HG02973 (cell line): ENCODE data around the gene RAD23B.
A peak's percentile ranks its signal among the peaks of the same experiment; 100 is the strongest.

ENCODE experiments used
- ATAC-seq: cut with Tn5 transposase; IDR thresholded peaks from one replicate; pipeline ENCODE4 v1.9.1; 2021; ENCODE audit warnings: moderate library complexity; ENCODE audit not compliant: unreplicated experiment

Gene RAD23B

GRCh38 chr9:107268560-107268959 is 14.5 kb upstream of the RAD23B start:
- no peak for ATAC-seq

GRCh38 chr9:107269254-107269653 is 13.8 kb upstream of the RAD23B start:
- no peak for ATAC-seq

GRCh38 chr9:107269681-107270080 is 13.4 kb upstream of the RAD23B start:
- no peak for ATAC-seq

DNA sequence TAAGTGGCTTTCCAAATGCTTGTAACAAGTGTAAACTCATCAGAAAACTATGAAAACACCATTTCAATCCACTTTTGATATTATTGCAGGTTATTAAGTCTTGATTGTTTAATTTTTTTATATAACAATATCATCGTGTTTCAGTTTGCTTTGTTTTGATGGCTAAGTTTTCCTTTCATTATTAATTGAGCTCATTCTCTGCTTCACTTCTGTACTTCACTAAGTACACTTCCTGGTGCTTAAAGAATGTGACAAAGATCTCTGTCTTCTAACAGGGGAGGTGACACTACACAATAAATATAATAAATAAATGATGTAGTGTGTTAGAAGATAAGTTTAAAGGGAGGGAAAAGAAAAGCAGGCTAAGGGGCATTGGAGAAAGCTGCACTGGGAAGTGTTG is 13.0 kb upstream of the RAD23B start:
- no peak for ATAC-seq

- no peak for ATAC-seq
Measured at GRCh38 chr9:107270580-107270979, 12.5 kb upstream of the RAD23B start.

DNA sequence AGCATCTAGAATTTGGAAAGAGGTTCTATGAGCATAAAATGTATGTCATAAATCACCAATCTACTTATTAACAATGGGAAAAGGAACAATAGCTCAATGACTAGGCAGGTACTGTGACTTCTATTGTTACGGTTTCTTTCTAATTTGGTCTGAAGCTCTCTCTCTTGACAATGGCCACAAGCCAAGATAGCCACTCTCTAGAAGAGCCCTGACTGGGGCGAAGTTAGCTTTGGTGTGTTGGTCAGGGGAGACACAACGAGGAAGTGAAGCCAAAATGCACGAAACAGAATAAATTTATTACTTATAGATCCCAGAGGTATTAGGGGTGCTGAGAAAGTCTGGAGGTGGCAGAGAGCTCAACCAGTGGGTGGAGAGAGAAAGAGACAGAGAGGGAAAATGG is 9.4 kb upstream of the RAD23B start:
- ATAC-seq, result no peak

- peak; percentile 83 for ATAC-seq
Measured at GRCh38 chr9:107274096-107274495, 9.0 kb upstream of the RAD23B start.

- ATAC-seq, result no peak
Measured at GRCh38 chr9:107274953-107275422, 8.1 kb upstream of the RAD23B start.

DNA sequence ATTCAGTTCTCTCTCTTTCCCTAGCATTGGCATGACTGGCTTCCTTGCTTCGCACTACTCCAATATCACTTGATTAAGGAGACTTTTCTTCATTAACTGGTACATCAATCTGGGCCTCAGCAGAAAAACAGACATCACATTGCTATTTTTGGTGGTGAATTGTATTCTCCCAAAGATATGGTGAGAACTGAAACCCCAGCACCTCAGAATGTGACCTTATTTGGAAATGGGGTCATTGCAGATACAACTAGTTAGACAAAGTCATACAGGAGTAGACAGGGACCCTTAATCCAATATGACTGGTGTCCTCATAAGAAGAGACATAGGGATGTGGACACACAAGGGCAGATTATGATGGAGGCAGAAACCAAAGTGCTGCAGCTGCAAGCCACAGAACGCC is 7.5 kb upstream of the RAD23B start:
- ATAC-seq, result no peak

- no peak for ATAC-seq
Measured at GRCh38 chr9:107276966-107277710, 5.9 kb upstream of the RAD23B start.

- ATAC-seq, result no peak
Measured at GRCh38 chr9:107277801-107278200, 5.3 kb upstream of the RAD23B start.

DNA sequence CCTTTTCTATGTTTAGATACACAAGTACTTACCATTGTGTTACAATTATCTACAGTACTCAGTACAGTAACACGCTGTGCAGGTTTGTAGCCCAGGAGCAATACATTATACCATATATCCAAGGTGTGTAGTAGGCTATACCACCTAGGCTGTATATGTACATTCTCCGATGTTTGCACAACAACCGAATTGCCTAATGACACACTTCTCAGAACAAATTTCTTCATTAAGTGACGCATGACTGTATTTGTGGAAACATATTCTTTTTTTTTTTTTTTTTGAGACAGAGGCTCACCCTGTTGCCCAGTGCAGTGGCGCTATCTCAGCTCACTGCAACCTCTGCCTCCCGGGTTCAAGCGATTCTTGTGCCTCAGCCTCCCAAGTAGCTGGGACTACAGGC is 4.0 kb upstream of the RAD23B start:
- no peak for ATAC-seq

GRCh38 chr9:107280543-107280942 is 2.5 kb upstream of the RAD23B start:
- no peak for ATAC-seq

- ATAC-seq, result no peak
Measured at GRCh38 chr9:107281184-107281583, 1.9 kb upstream of the RAD23B start.

- peak; percentile 0 for ATAC-seq
Measured at GRCh38 chr9:107281922-107282667, 984 bp upstream of the RAD23B start.

DNA sequence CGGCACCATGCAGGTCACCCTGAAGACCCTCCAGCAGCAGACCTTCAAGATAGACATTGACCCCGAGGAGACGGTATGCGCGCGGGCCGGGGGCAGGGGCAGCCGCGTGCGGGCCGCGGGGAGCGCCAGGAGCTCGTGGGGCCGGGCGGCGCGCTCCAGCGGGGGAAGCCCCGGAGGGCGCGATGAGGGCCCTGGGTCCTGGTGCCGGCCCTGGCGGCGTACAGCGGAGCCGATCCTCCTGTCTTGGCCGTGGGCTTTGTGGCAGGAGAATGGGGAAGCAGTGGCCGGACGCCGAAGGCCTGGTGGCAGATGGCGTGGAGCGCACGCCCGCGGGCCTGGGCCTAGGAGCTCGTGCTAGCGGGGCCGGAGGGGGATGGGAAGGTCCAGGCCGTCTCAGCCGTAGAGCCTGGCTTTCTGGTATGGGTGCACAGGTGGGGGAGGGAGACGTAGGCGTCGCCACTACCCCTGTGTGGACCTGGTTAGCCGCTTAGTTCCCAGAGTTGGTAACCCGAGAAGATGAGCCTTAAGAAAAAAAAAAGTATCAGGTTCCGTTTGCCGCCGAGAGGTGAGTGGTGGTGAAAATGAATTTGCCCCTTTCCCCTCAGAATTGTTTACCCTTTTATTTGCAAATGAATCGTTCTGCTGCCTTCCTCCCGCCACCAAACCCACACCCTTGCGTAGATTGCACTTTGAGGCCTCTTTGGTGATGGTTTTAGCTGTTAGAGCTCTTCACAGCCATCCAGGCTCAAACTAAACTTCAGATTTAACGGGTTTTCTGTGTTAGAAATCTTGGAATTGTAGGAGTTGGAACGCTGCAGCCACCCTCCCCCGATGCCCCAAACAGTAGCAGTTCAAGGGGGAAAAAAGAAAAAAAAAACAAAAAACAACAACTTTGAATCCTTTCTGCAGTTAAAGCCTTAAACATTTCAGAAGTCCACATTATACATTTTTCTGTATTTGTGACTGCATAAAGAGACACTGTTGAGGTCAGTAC is 841 bp downstream of the RAD23B start:
- peak; percentile 39 for ATAC-seq

DNA sequence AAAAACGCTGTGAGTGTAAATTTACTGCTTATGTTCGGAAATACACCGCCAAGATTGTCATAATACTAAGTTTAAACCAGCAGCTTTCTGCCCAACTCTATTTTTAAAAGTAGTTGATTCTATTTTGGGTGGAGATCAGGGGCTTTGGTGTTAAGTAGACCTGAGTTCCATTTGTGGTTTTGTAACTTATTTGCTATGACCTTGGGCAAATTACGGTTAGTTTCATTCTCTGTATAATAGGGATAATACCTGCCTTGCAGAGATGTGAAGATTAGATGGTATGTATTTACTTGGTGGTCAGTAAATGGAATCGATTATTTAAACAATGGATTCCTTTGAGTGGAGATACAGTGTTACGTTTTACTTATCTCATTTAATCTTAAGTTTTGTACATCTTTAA is 1.6 kb downstream of the RAD23B start:
- no peak for ATAC-seq

DNA sequence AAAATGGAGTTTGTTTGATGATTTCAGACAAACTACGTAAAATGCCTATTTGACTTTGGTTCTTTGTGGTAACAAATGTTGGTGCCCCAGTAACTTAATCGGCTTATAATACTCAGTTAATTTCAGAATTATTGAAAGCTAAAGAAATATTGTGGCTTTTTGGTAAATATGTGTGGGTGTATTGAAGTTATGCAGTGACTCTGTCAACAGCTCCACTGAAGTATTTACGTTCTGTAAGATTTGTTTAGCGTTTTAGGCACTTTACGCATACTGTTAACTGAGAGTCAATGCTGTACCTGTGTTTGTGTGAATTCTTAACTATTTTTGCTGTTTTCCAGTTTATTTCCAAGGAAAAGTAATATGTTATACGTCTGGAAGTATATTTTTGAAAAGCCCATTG is 2.2 kb downstream of the RAD23B start:
- ATAC-seq, result no peak

DNA sequence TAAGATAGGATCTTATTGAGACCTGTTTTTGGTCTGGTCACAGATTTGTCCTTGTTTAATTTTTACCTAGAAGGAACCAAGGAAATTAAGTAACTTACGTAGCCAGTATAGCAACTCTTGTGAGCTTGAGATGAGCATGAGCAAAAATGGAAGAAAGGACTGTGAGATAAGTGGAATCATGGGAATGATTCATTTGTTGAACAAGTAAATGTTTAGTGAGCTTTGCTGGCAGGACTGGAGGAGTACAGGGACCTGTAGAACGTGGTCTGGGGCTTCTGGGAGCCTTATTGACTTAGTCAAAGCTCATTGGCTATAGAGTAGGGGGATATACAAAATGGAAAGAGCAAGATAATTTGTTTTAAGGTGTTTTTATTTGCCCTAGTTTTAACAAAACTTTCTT is 3.0 kb downstream of the RAD23B start:
- no peak for ATAC-seq

GRCh38 chr9:107288701-107289100 is 5.6 kb downstream of the RAD23B start:
- ATAC-seq, result no peak

- ATAC-seq, result no peak
Measured at GRCh38 chr9:107290619-107291018, 7.5 kb downstream of the RAD23B start.
